ENCODE data around the gene ZNF181. TPM values are rescaled to one million over a fixed set of nuclear protein-coding genes. Genes with fewer than 3 reads are reported as not detected.
A peak's percentile ranks its signal among the peaks of the same experiment; 100 is the strongest.

The ZNF181 gene
- total RNA-seq, 1 experiment from 2014 or later: 9.0 TPM

DNA sequence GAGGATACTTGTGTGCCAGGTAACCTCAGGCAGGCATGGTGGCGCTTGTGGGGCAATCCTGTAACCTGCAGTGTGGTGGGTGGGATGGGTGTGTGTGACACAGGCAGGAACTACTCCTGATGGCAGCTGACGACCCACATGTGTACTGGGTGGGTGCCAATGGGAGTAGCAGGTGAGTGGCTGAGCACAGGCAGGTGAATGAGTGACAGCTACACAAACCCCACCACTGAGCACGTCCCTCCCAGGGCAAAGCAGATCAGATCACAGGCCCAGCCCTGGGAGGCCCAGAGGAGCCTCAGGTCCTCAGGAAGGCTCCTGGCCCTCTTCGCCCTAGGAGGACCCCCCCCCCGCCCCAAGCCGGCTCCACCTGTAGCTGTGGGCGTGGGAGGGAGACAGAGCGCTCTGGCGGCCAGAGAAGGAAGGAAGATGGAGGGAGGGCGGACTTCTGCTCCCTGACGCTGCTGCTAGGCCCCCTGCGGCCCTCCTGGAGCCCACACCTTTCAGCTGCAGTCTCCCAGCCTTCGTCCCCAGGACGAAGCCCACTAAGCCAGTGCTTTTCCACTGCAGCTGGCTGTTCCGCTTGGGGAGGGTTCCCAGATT lies 1.3 kb upstream of the ZNF181 start:
- ATAC-seq (no peak), DNase-seq (ENCODE audit: low spot score) (no peak)
- CTCF ChIA-PET: interaction anchor here (0.6 to 1.5 kb wide), 2 partner anchors 106 to 250 kb away, joined by 3 to 5 read pairs; no protein-coding TSS in a partner anchor
- Mint-ChIP-seq H3K27ac (no peak overlapping the region), H3K9me3 (0 out of 2 replicates have a peak, but pooled peaks cover 3% of the 10 kb centered on the region), H3K4me3 (peak overlapping the region; percentile 97), H3K36me3 (no peaks in the 10 kb centered on the region), H3K27me3 (ENCODE audit: low read depth) (peaks cover 2% of the 10 kb centered on the region; the same call in 1 of the 2 replicates), H3K4me1 (peaks cover 12% of the 10 kb centered on the region)
- POLR2A ChIA-PET: no interaction called here
- TF ChIP-seq, protein P1, sequence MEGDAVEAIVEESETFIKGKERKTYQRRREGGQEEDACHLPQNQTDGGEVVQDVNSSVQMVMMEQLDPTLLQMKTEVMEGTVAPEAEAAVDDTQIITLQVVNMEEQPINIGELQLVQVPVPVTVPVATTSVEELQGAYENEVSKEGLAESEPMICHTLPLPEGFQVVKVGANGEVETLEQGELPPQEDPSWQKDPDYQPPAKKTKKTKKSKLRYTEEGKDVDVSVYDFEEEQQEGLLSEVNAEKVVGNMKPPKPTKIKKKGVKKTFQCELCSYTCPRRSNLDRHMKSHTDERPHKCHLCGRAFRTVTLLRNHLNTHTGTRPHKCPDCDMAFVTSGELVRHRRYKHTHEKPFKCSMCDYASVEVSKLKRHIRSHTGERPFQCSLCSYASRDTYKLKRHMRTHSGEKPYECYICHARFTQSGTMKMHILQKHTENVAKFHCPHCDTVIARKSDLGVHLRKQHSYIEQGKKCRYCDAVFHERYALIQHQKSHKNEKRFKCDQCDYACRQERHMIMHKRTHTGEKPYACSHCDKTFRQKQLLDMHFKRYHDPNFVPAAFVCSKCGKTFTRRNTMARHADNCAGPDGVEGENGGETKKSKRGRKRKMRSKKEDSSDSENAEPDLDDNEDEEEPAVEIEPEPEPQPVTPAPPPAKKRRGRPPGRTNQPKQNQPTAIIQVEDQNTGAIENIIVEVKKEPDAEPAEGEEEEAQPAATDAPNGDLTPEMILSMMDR (IDR thresholded peaks at IDR 0.05): no peak
- no peak for TF ChIP-seq USF2 (CRISPR knock-in tag; IDR thresholded peaks at IDR 0.05)
- TF ChIP-seq, protein P2, sequence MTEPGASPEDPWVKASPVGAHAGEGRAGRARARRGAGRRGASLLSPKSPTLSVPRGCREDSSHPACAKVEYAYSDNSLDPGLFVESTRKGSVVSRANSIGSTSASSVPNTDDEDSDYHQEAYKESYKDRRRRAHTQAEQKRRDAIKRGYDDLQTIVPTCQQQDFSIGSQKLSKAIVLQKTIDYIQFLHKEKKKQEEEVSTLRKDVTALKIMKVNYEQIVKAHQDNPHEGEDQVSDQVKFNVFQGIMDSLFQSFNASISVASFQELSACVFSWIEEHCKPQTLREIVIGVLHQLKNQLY (CRISPR knock-in tag; IDR thresholded peaks at IDR 0.05): no peak
- no peak for TF ChIP-seq FOXJ3 (CRISPR knock-in tag; IDR thresholded peaks at IDR 0.05; ENCODE audit: borderline replicate concordance)
- no peak for TF ChIP-seq ELF4 (CRISPR knock-in tag; IDR thresholded peaks at IDR 0.05; ENCODE audit: low read depth)
- TF ChIP-seq NFE2L1 (CRISPR knock-in tag; IDR thresholded peaks at IDR 0.05): no peak
- TF ChIP-seq JUN (CRISPR knock-in tag; IDR thresholded peaks at IDR 0.05): no peak
- no peak for TF ChIP-seq ESRRA (CRISPR knock-in tag; IDR thresholded peaks at IDR 0.05; ENCODE audit: borderline replicate concordance)
- no peak for TF ChIP-seq ZNF232 (CRISPR knock-in tag; IDR thresholded peaks at IDR 0.05)
- no peak for TF ChIP-seq GTF2I (CRISPR knock-in tag; conservative IDR thresholded peaks at IDR 0.05)
- no peak for TF ChIP-seq FOXK1 (CRISPR knock-in tag; IDR thresholded peaks at IDR 0.05)
- TF ChIP-seq TEAD1 (CRISPR knock-in tag; IDR thresholded peaks at IDR 0.05): no peak
- TF ChIP-seq NFYB (CRISPR knock-in tag; conservative IDR thresholded peaks at IDR 0.05; ENCODE audit: low read depth): no peak
- no peak for TF ChIP-seq CBFB (CRISPR knock-in tag; IDR thresholded peaks at IDR 0.05; ENCODE audit: low read depth)
- TF ChIP-seq, protein P3, sequence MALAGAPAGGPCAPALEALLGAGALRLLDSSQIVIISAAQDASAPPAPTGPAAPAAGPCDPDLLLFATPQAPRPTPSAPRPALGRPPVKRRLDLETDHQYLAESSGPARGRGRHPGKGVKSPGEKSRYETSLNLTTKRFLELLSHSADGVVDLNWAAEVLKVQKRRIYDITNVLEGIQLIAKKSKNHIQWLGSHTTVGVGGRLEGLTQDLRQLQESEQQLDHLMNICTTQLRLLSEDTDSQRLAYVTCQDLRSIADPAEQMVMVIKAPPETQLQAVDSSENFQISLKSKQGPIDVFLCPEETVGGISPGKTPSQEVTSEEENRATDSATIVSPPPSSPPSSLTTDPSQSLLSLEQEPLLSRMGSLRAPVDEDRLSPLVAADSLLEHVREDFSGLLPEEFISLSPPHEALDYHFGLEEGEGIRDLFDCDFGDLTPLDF (CRISPR knock-in tag; IDR thresholded peaks at IDR 0.05): no peak
- TF ChIP-seq KAT7 (CRISPR knock-in tag; IDR thresholded peaks at IDR 0.05; ENCODE audit: borderline replicate concordance): no peak
- no peak for TF ChIP-seq E2F4 (CRISPR knock-in tag; IDR thresholded peaks at IDR 0.05; ENCODE audit: borderline replicate concordance, low read depth)
- TF ChIP-seq ATF3 (CRISPR knock-in tag; conservative IDR thresholded peaks at IDR 0.05): no peak

- peaks cover 12% of the 10 kb centered on the region for H3K4me1 Mint-ChIP-seq
- H3K9me3 Mint-ChIP-seq: 0 out of 2 replicates have a peak, but pooled peaks cover 3% of the 10 kb centered on the region
- H3K4me3 Mint-ChIP-seq: peak overlapping the region; percentile 97
- ChIA-PET CTCF (interaction anchor here (0.6 to 1.5 kb wide), 2 partner anchors 106 to 251 kb away, joined by 3 to 5 read pairs; no protein-coding TSS in a partner anchor), POLR2A (interaction anchor here (0.6 to 0.8 kb wide), 2 partner anchors 106 to 297 kb away, joined by 3 read pairs; no protein-coding TSS in a partner anchor)
- TF ChIP-seq ZNF671 (CRISPR knock-in tag; IDR thresholded peaks at IDR 0.05) (no peak), ZNF263 (CRISPR knock-in tag; IDR thresholded peaks at IDR 0.05; ENCODE audit: low read depth) (peak; percentile 71; the same call in 1 of the 2 replicates), HMGA2 (CRISPR knock-in tag; IDR thresholded peaks at IDR 0.05) (0 out of 2 replicates have a peak, but pooled peaks have one; percentile 33)
- TF ChIP-seq, protein P4, sequence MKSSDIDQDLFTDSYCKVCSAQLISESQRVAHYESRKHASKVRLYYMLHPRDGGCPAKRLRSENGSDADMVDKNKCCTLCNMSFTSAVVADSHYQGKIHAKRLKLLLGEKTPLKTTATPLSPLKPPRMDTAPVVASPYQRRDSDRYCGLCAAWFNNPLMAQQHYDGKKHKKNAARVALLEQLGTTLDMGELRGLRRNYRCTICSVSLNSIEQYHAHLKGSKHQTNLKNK (CRISPR knock-in tag; IDR thresholded peaks at IDR 0.05): no peak
- DNase-seq (ENCODE audit: low spot score): peak; percentile 36
- H3K36me3 Mint-ChIP-seq: no peaks in the 10 kb centered on the region
- H3K27me3 Mint-ChIP-seq (ENCODE audit: low read depth): peaks cover 2% of the 10 kb centered on the region; the same call in 1 of the 2 replicates
- ATAC-seq: peak; percentile 14
- peak overlapping the region; percentile 99 for H3K27ac Mint-ChIP-seq
Observed at GRCh38 chr19:34733266-34733745, 737 bp upstream of the ZNF181 start.

Measured in WTC11 (cell line).